HepG2 (cell line): ENCODE results near the gene PDCL3. TPM values are rescaled to one million over a fixed set of nuclear protein-coding genes. Genes with fewer than 3 reads are reported as not detected.

Source experiments
- AHR ChIP-seq: IDR thresholded peaks from 2 replicates; pipeline ENCODE4 v1.6.1; 2018; ENCODE audit warnings: missing genetic modification reagents, missing compliant biosample characterization
- EEA1 ChIP-seq: sonication (generic); formaldehyde crosslinking; IDR thresholded peaks from 2 replicates; pipeline ENCODE4 v1.5.1; 2020; ENCODE audit warnings: mild to moderate bottlenecking, missing genetic modification reagents, borderline replicate concordance
- ELF4 ChIP-seq: sonication (generic); formaldehyde crosslinking; IDR thresholded peaks from 2 replicates; pipeline ENCODE4 v1.5.0; 2020; ENCODE audit warnings: missing genetic modification reagents, mild to moderate bottlenecking, moderate library complexity, borderline replicate concordance
- FOXA3 ChIP-seq: IDR thresholded peaks from 2 replicates; pipeline ENCODE4 v1.6.1; 2016; ENCODE audit warnings: missing genetic modification reagents, missing compliant biosample characterization
- GZF1 ChIP-seq: sonication (generic); formaldehyde crosslinking; IDR thresholded peaks from 2 replicates; pipeline ENCODE4 v1.5.1; 2020; ENCODE audit warnings: mild to moderate bottlenecking, missing genetic modification reagents
- MLLT10 ChIP-seq: sonication (generic); formaldehyde crosslinking; IDR thresholded peaks from 2 replicates; pipeline ENCODE4 v1.4.0; 2020; ENCODE audit warnings: missing genetic modification reagents
- RAD21 ChIP-seq: fragments of 450-650 bp; formaldehyde crosslinking; IDR thresholded peaks from 2 replicates; pipeline ENCODE4 v1.5.0; 2020; ENCODE audit warnings: mild to moderate bottlenecking
- SAFB2 ChIP-seq: sonication (generic); formaldehyde crosslinking; IDR thresholded peaks from 2 replicates; pipeline ENCODE4 v1.5.1; 2020; ENCODE audit warnings: missing genetic modification reagents, low read depth, mild to moderate bottlenecking, borderline replicate concordance
- SATB2 ChIP-seq: sonication (generic); formaldehyde crosslinking; IDR thresholded peaks from 2 replicates; pipeline ENCODE4 v1.5.0; 2020; ENCODE audit warnings: missing genetic modification reagents
- TAF15 ChIP-seq: fragments of 200-400 bp; formaldehyde crosslinking; IDR thresholded peaks from one replicate; pipeline ENCODE4 v1.6.1; 2018; ENCODE audit warnings: mild to moderate bottlenecking, low read depth, low read length; ENCODE audit not compliant: poor library complexity, severe bottlenecking
- ZFY ChIP-seq: sonication (generic); formaldehyde crosslinking; IDR thresholded peaks from 2 replicates; pipeline ENCODE4 v1.4.0; 2020; ENCODE audit warnings: missing genetic modification reagents
- ZMYM2 ChIP-seq: sonication (generic); formaldehyde crosslinking; IDR thresholded peaks from 2 replicates; pipeline ENCODE4 v1.8.0; 2022; ENCODE audit warnings: mild to moderate bottlenecking, missing genetic modification reagents
- ZNF263 ChIP-seq: sonication (generic); formaldehyde crosslinking; IDR thresholded peaks from 2 replicates; pipeline ENCODE4 v1.4.0; 2020; ENCODE audit warnings: missing genetic modification reagents
- ZNF430 ChIP-seq: sonication (generic); formaldehyde crosslinking; IDR thresholded peaks from 2 replicates; pipeline ENCODE4 v1.9.0; 2021; ENCODE audit warnings: mild to moderate bottlenecking, missing genetic modification reagents
- ZNF562 ChIP-seq: sonication (generic); formaldehyde crosslinking; IDR thresholded peaks from 2 replicates; pipeline ENCODE4 v1.8.0; 2022; ENCODE audit warnings: missing genetic modification reagents, borderline replicate concordance
- ZNF709 ChIP-seq: sonication (generic); formaldehyde crosslinking; IDR thresholded peaks from 2 replicates; pipeline ENCODE4 v1.5.0; 2020; ENCODE audit warnings: mild to moderate bottlenecking, missing genetic modification reagents
- polyA plus RNA-seq, 8 experiments: library from polyadenylated mRNA; depleted of rRNA in 3 of 8; stranded (reverse) in 7 of 8; unstranded in 1 of 8; fragments of >200 nt; fragmentation: Illumina TruSeq in 4 of 8; extraction: Trizol in 4 of 8; gene quantifications; 2 replicates each; pipeline versions ENCODE4 v1.2.1 to v1.2.3, GENCODE V29; 2011 to 2016; ENCODE audit warnings: low read depth in 4 of 8, missing spikeins in 1 of 8, mixed read lengths in 1 of 8; ENCODE audit not compliant: insufficient read depth in 1 of 8
- total RNA-seq, 5 experiments: library from RNA; depleted of rRNA; stranded (reverse); fragments of >200 nt; fragmentation: Illumina TruSeq; extraction: Trizol; gene quantifications; 2 replicates each; pipeline ENCODE4 v1.2.3, GENCODE V29; 2016; ENCODE audit warnings: low read depth in 1 of 5
- TF ChIP-seq, protein P1 (sequence below): sonication (generic); formaldehyde crosslinking; IDR thresholded peaks from 2 replicates; pipeline ENCODE4 v1.4.0; 2020; ENCODE audit warnings: missing genetic modification reagents
- TF ChIP-seq, protein P2 (sequence below): sonication (generic); formaldehyde crosslinking; IDR thresholded peaks from 2 replicates; pipeline ENCODE4 v1.8.1; 2023; ENCODE audit warnings: mild to moderate bottlenecking, missing genetic modification reagents
- TF ChIP-seq, protein P3 (sequence below): sonication (generic); formaldehyde crosslinking; IDR thresholded peaks from 2 replicates; pipeline ENCODE4 v1.5.0; 2020; ENCODE audit warnings: missing genetic modification reagents
- TF ChIP-seq, protein P4 (sequence below): sonication (generic); formaldehyde crosslinking; IDR thresholded peaks from 2 replicates; pipeline ENCODE4 v1.5.0; 2020; ENCODE audit warnings: missing genetic modification reagents
- TF ChIP-seq, protein P5 (sequence below): sonication (generic); formaldehyde crosslinking; IDR thresholded peaks from 2 replicates; pipeline ENCODE4 v1.8.1; 2023; ENCODE audit warnings: mild to moderate bottlenecking, missing genetic modification reagents, borderline replicate concordance
- TF ChIP-seq, protein P6 (sequence below): sonication (generic); formaldehyde crosslinking; IDR thresholded peaks from 2 replicates; pipeline ENCODE4 v1.5.0; 2020; ENCODE audit warnings: missing genetic modification reagents
- TF ChIP-seq, protein P7 (sequence below): sonication (generic); formaldehyde crosslinking; IDR thresholded peaks from 2 replicates; pipeline ENCODE4 v1.4.0; 2020; ENCODE audit warnings: missing genetic modification reagents

Gene PDCL3
- total and polyA plus RNA-seq, 2 of the 13 experiments (the other 11 are each of a cell fraction or from before 2014, with no cell fraction given) = 14.4 to 24.4 TPM

DNA sequence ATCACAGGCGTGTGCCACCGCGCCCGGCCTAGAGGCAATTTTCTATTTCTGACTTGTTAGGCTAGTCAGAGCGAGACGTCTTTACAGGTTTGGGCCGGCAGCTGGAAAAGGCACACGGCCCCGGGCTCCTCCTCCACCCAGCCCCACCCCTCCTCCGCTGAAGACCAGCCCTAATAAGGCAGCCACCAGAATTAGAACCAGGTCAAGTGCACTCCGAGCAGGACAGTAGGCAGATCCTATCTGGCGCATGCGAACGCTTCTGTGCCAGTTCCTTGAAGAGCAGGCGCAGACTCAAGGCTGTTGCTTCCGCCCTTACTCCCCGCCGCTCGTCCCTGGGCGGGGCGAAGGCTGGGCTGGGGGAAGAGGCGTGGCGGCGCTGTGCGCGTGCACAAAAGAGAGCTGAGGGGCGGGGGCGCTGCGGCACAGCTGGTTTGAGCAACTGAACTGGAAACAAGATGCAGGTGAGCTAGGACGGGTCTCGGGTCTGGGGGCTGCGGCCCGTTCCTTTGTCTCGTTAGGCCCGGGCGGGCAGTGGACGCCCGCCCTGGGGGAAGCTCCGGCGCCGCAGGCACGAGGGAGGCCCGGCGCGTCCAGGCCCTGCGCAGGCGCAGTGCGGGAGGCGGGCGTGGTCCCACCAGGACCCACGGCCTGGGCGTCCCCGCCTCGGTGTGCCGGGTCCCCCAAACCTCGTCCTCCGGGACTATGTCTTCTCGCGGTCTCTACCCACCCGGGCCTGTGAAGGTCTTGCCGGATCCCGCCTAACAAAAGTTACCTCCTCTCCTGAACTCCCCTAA lies at the start of gene PDCL3 (continued):
- TF ChIP-seq ZFY (CRISPR knock-in tag) (peak; percentile 97), ZNF263 (CRISPR knock-in tag) (0 out of 2 replicates have a peak, but pooled peaks have one; percentile 14), ZNF562 (CRISPR knock-in tag) (no peak), SATB2 (CRISPR knock-in tag) (no peak), SAFB2 (no peak), GZF1 (no peak), RAD21 (CRISPR knock-in tag) (peak; percentile 66), EEA1 (no peak; the same call in 1 of the 2 replicates), AHR (CRISPR knock-in tag) (peak; percentile 81; the same call in 1 of the 2 replicates), ZNF430 (CRISPR knock-in tag) (peak; percentile 69), MLLT10 (CRISPR knock-in tag) (no peak), TAF15 (no peak), ELF4 (CRISPR knock-in tag) (peak; percentile 79; the same call in 1 of the 2 replicates), FOXA3 (CRISPR knock-in tag) (peak; percentile 66), ZMYM2 (CRISPR knock-in tag) (no peak), ZNF709 (peak; percentile 96; the same call in 1 of the 2 replicates)
- TF ChIP-seq, protein P1, sequence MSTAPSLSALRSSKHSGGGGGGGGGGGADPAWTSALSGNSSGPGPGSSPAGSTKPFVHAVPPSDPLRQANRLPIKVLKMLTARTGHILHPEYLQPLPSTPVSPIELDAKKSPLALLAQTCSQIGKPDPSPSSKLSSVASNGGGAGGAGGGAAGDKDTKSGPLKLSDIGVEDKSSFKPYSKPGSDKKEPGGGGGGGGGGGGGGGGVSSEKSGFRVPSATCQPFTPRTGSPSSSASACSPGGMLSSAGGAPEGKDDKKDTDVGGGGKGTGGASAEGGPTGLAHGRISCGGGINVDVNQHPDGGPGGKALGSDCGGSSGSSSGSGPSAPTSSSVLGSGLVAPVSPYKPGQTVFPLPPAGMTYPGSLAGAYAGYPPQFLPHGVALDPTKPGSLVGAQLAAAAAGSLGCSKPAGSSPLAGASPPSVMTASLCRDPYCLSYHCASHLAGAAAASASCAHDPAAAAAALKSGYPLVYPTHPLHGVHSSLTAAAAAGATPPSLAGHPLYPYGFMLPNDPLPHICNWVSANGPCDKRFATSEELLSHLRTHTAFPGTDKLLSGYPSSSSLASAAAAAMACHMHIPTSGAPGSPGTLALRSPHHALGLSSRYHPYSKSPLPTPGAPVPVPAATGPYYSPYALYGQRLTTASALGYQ (CRISPR knock-in tag) = peak; percentile 38; the same call in 1 of the 2 replicates
- TF ChIP-seq, protein P2, sequence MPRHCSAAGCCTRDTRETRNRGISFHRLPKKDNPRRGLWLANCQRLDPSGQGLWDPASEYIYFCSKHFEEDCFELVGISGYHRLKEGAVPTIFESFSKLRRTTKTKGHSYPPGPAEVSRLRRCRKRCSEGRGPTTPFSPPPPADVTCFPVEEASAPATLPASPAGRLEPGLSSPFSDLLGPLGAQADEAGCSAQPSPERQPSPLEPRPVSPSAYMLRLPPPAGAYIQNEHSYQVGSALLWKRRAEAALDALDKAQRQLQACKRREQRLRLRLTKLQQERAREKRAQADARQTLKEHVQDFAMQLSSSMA (CRISPR knock-in tag) = peak; percentile 75; the same call in 1 of the 2 replicates
- TF ChIP-seq, protein P3, sequence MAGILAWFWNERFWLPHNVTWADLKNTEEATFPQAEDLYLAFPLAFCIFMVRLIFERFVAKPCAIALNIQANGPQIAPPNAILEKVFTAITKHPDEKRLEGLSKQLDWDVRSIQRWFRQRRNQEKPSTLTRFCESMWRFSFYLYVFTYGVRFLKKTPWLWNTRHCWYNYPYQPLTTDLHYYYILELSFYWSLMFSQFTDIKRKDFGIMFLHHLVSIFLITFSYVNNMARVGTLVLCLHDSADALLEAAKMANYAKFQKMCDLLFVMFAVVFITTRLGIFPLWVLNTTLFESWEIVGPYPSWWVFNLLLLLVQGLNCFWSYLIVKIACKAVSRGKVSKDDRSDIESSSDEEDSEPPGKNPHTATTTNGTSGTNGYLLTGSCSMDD (CRISPR knock-in tag) = no peak; the same call in 1 of the 2 replicates
- TF ChIP-seq, protein P4, sequence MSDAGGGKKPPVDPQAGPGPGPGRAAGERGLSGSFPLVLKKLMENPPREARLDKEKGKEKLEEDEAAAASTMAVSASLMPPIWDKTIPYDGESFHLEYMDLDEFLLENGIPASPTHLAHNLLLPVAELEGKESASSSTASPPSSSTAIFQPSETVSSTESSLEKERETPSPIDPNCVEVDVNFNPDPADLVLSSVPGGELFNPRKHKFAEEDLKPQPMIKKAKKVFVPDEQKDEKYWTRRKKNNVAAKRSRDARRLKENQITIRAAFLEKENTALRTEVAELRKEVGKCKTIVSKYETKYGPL = 0 out of 2 replicates have a peak, but pooled peaks have one; percentile 20
- TF ChIP-seq, protein P5, sequence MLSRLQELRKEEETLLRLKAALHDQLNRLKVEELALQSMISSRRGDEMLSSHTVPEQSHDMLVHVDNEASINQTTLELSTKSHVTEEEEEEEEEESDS (CRISPR knock-in tag) = peak; percentile 88; the same call in 1 of the 2 replicates
- TF ChIP-seq, protein P6, sequence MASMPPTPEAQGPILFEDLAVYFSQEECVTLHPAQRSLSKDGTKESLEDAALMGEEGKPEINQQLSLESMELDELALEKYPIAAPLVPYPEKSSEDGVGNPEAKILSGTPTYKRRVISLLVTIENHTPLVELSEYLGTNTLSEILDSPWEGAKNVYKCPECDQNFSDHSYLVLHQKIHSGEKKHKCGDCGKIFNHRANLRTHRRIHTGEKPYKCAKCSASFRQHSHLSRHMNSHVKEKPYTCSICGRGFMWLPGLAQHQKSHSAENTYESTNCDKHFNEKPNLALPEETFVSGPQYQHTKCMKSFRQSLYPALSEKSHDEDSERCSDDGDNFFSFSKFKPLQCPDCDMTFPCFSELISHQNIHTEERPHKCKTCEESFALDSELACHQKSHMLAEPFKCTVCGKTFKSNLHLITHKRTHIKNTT (CRISPR knock-in tag) = no peak
- TF ChIP-seq, protein P7, sequence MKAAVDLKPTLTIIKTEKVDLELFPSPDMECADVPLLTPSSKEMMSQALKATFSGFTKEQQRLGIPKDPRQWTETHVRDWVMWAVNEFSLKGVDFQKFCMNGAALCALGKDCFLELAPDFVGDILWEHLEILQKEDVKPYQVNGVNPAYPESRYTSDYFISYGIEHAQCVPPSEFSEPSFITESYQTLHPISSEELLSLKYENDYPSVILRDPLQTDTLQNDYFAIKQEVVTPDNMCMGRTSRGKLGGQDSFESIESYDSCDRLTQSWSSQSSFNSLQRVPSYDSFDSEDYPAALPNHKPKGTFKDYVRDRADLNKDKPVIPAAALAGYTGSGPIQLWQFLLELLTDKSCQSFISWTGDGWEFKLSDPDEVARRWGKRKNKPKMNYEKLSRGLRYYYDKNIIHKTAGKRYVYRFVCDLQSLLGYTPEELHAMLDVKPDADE (CRISPR knock-in tag) = no peak
